ENCODE results near the gene GABRB3.

The GABRB3 gene

DNA sequence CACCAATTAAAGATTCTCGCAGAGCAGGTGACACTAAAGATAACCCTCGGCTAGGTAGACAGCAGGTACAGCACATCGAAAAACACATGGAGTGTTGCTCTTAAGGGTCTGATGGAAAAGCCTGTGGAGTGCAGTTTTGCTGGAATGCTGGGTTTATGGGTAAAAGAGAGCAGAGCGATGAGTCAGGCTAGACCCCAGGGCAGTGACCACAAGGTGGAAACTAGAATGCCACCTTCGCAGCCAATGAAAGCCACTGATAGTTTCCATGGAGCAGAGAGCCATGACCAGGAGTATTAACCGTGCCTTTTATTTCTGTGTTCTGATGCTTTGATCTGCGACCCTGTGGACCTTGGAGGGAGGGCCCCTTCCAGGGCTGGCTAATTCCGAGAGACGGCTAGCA is 149.8 kb downstream of the GABRB3 start:
- no peak for DNase-seq

GRCh38 chr15:26621816-26622215 is 151.1 kb downstream of the GABRB3 start:
- DNase-seq = no peak

GRCh38 chr15:26620528-26621458 is 152.1 kb downstream of the GABRB3 start:
- DNase-seq = no peak

GRCh38 chr15:26615927-26616302 is 157.0 kb downstream of the GABRB3 start:
- no peak for DNase-seq

GRCh38 chr15:26615188-26615926 is 157.5 kb downstream of the GABRB3 start:
- no peak for DNase-seq

- DNase-seq = no peak
These were observed 158.1 kb downstream of the GABRB3 start for GRCh38 chr15:26614734-26615133.

DNA sequence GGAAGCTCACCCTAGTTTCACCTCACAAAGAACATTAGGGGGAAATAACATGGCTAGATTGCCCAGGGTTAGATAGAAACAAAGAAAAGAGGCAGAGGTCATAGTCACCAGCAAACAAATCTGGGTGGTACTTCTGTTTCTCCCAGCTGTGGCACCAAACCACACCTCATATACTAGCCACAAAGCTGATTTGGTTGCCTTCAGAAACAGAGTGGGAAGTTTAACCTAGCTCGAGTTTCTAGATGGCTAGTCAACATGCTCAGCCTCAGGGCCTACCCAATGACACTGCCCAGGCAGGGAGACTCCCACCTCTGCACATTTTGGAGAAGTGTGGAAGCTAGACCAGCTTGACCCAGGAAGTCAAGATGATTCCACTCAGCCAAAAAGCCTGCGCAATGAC is 174.2 kb downstream of the GABRB3 start:
- no peak for DNase-seq

DNA sequence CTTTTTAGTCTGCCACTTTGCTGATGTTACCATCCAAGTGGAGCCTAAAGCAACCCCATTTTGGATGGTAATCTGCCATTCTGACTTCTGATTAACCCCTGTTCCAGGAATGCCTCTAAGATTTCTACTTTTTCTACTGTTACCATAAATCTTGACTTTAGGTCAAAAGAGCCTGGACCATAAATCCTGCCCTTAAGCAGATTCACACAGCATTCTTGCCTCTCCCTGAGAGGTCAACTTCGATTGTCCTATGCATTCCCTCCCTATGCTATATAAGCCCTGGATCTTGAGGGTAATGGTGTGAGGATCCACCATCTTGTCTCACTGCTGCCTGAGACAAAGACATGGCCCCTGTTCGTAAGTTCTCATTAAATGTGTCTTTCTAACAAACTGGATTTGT is 177.3 kb downstream of the GABRB3 start:
- DNase-seq = no peak

- DNase-seq = no peak
These were observed 182.2 kb downstream of the GABRB3 start for GRCh38 chr15:26590676-26591075.

DNA sequence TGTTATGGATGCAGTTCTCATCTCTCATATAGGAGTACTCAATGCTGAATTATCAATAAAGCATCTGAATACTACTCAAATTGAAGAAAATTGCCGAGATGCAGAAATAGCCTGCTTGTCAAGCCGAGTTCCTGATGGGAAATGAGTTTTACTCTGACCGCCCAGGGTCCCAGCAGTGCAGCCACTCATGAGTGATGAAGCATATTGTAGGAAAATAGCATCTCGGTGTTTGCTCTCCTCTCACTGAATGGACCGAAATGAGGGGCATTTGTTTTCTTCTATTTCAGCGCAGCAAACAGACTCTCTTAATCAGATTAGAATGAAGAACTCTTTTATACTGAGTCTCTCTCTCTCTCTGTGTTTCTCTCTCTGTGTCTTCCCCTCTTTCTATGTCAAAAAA is 190.0 kb downstream of the GABRB3 start:
- no peak for DNase-seq

GRCh38 chr15:26580943-26581342 is 191.9 kb downstream of the GABRB3 start:
- no peak for DNase-seq

- DNase-seq = no peak
These were observed 200.1 kb downstream of the GABRB3 start for GRCh38 chr15:26572602-26573350.

GRCh38 chr15:26571346-26571745 is 201.5 kb downstream of the GABRB3 start:
- no peak for DNase-seq

GRCh38 chr15:26565542-26565941 is 207.3 kb downstream of the GABRB3 start:
- DNase-seq = no peak

- no peak for DNase-seq
These were observed 208.5 kb downstream of the GABRB3 start for GRCh38 chr15:26564361-26564760.

- DNase-seq = no peak
These were observed 210.5 kb downstream of the GABRB3 start for GRCh38 chr15:26562336-26562735.

DNA sequence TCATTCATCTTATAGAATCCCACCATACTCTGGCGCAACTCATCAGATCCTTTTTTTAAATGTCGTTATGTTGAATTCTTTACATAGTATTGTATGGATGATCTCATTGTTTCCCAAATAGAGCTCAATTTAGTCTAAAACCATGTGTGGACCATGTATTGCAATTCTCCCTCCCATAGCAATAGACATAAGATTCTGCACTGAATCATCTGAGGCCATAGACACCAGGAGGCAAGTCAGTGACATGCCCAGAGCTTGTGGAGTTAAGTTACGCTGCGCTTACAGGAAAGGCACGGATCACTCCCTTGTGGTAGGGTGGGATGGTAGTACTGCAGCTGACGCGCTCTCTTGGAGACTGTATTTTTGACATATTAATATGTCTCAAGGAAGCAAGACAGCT is 211.0 kb downstream of the GABRB3 start:
- DNase-seq = no peak

DNA sequence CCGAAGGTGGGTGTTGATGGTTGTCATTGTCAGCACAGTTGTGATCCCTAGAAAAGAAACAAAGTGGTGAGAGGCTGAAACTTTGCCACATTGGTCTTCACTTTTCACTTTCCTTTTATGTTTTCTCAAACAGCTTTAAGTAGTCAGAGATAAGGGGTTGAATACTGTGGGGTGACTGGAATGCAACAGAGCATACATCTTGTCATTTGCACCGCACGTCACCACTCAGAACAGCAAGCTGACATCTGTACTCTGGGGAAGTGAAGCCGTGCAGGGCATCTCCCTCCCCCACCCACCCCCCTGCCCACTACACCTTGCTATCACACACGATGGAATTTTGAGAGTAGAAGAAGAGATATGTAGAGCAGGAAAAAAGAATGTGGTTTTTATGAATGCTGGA is 211.7 kb downstream of the GABRB3 start:
- DNase-seq = no peak

DNA sequence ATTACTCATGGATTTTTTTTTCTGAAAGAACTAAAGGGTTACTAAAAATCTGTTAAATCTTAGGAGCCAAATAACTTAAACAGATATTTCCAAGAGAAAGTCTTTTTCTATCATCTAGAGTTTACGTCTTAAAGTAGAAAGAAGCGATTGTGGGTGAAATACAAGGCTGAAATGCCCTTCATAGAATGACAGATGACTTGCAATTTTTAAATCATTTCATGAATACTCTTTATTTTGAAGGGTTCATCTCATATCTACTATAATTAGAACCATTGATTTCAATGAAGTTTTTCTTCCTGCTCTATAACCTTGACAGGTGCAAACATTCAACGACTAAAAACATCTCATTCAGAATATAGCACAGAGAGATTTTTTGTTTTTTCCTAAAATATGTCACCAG is 217.0 kb downstream of the GABRB3 start:
- no peak for DNase-seq

GRCh38 chr15:26551473-26551872 is 221.4 kb downstream of the GABRB3 start:
- no peak for DNase-seq

DNA sequence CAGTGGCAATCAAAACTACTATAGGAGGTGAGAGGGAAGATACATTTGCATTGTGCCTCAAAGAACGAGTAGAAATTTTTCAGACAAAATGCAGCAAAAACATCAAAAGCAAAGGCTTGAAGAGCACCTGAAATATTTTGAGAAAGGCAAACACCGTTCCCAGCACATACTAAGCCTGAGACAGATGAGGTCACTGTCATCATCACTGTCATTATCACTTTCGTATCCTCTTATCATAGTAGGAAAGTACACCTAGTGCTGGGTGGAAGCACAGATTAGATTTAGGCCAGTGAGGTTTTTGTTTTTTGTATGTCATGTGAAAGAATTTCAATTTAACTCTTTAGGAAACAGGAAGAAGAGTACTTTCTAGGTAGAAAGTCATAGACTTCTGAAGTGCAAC is 222.0 kb downstream of the GABRB3 start:
- no peak for DNase-seq

GRCh38 chr15:26537663-26538062 is 235.2 kb downstream of the GABRB3 start:
- no peak for DNase-seq

DNA sequence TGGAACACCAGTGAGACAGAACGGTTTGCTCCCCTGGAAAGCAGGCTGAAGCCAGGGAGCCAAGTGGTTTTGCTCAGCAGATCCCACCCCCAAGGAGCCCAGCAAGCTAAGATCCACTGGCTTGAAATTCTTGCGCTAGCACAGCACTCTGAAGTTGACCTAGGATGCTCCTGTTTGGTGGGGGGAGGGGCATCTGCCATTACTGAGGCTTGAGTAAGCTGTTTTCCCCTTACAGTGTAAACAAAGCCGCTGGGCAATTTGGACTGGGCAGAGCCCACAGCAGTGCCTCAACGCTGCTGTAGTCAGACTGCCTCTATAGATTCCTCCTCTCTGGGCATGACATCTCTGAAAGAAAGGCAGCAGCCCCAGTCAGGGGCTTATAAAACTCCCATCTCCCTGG is 241.4 kb downstream of the GABRB3 start:
- DNase-seq = no peak
